A673 (cell line): ENCODE results near the gene CELF4.

Source experiments
- EZH2 ChIP-seq: fragments of 200-600 bp; sonication (generic); IDR thresholded peaks from 2 replicates; pipeline ENCODE4 v1.6.1; 2017; ENCODE audit warnings: borderline replicate concordance, low read depth, mild to moderate bottlenecking, mixed read lengths, antibody characterized with exemption, low read length; ENCODE audit not compliant: poor library complexity, severe bottlenecking
- TF ChIP-seq, protein P1 (sequence below): fragments of 300-800, 200-600 bp; sonication (generic); conservative IDR thresholded peaks from 2 replicates; pipeline ENCODE4 v1.5.1; 2017; ENCODE audit warnings: low read depth, mild to moderate bottlenecking, antibody characterized with exemption, low read length, moderate library complexity, mixed read lengths

DNA sequence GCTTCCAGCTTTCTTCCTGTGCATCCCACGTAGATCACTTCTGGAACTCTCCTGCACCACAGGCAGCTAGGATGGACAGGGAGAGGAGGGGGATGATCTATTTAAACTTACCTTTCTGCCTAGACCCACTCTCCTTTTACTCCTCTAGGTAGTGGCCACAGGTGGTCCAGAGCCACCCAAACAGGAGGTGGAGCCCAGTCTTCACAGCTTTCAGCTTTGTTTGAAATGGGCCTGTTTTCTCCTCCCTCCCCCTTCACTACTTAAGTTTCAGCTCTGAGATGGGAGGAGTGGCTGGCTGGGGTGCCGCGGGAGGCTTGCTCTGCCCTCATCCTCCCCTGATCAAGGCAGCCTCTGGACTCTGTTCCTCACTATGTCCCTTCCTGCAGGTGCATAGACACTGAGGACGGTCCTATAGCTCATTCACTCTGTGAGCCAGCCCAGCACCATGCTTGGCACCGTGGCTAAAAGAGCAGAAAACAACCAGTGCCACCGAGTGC lies 12.6 kb upstream of the CELF4 start:
- TF ChIP-seq, protein P1, sequence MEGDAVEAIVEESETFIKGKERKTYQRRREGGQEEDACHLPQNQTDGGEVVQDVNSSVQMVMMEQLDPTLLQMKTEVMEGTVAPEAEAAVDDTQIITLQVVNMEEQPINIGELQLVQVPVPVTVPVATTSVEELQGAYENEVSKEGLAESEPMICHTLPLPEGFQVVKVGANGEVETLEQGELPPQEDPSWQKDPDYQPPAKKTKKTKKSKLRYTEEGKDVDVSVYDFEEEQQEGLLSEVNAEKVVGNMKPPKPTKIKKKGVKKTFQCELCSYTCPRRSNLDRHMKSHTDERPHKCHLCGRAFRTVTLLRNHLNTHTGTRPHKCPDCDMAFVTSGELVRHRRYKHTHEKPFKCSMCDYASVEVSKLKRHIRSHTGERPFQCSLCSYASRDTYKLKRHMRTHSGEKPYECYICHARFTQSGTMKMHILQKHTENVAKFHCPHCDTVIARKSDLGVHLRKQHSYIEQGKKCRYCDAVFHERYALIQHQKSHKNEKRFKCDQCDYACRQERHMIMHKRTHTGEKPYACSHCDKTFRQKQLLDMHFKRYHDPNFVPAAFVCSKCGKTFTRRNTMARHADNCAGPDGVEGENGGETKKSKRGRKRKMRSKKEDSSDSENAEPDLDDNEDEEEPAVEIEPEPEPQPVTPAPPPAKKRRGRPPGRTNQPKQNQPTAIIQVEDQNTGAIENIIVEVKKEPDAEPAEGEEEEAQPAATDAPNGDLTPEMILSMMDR, result no peak
- no peak for TF ChIP-seq EZH2
